GM18519 (cell line): ENCODE data around the gene SRL.
"Not testable (repeated sequence)": the region's sequence is repeated elsewhere in the genome, so short reads cannot be mapped to it uniquely, and the experiment has no call there.

ENCODE experiments used
- ATAC-seq: cut with Tn5 transposase; IDR thresholded peaks from one replicate; pipeline ENCODE4 v1.9.1; 2021; ENCODE audit warnings: mild to moderate bottlenecking, moderate library complexity; ENCODE audit not compliant: unreplicated experiment, low FRiP score

The SRL gene

GRCh38 chr16:4231367-4231766 is 10.5 kb downstream of the SRL start:
- no peak for ATAC-seq

- ATAC-seq = no peak
Observed at GRCh38 chr16:4227040-4227332, 14.9 kb downstream of the SRL start.

- ATAC-seq = no peak
Observed at GRCh38 chr16:4226251-4227039, 15.4 kb downstream of the SRL start.

GRCh38 chr16:4225075-4225474 is 16.8 kb downstream of the SRL start:
- ATAC-seq = no peak

GRCh38 chr16:4220358-4220757 is 21.5 kb downstream of the SRL start:
- ATAC-seq = no peak

- no peak for ATAC-seq
Observed at GRCh38 chr16:4218202-4218601, 23.7 kb downstream of the SRL start.

GRCh38 chr16:4217204-4218131 is 24.4 kb downstream of the SRL start:
- no peak for ATAC-seq

- no peak for ATAC-seq
Observed at GRCh38 chr16:4216596-4216995, 25.3 kb downstream of the SRL start.

- ATAC-seq = no peak
Observed at GRCh38 chr16:4215106-4215505, 26.8 kb downstream of the SRL start.

- ATAC-seq = no peak
Observed at GRCh38 chr16:4214215-4214621, 27.7 kb downstream of the SRL start.

GRCh38 chr16:4213737-4214136 is 28.1 kb downstream of the SRL start:
- no peak for ATAC-seq

- ATAC-seq = no peak
Observed at GRCh38 chr16:4212934-4213296, 29.0 kb downstream of the SRL start.

GRCh38 chr16:4212211-4212933 is 29.5 kb downstream of the SRL start:
- no peak for ATAC-seq

GRCh38 chr16:4211445-4212210 is 30.3 kb downstream of the SRL start:
- ATAC-seq = not testable (repeated sequence)

- ATAC-seq = no peak
Observed at GRCh38 chr16:4209666-4210065, 32.2 kb downstream of the SRL start.

- no peak for ATAC-seq
Observed at GRCh38 chr16:4208341-4208751, 33.5 kb downstream of the SRL start.

GRCh38 chr16:4207683-4208340 is 34.1 kb downstream of the SRL start:
- ATAC-seq = no peak

- no peak for ATAC-seq
Observed at GRCh38 chr16:4207229-4207628, 34.7 kb downstream of the SRL start.

GRCh38 chr16:4206680-4207079 is 35.2 kb downstream of the SRL start:
- ATAC-seq = no peak

GRCh38 chr16:4205971-4206370 is 35.9 kb downstream of the SRL start:
- no peak for ATAC-seq
